G401 (cell line): ENCODE data around the gene CLCA2. TPM values are rescaled to one million over a fixed set of nuclear protein-coding genes. Genes with fewer than 3 reads are reported as not detected.

Source experiments
- DNase-seq: peaks from one replicate; pipeline ENCODE4 v3.0.0-alpha.2; 2015; ENCODE audit warnings: low spot score
- in situ Hi-C: cut with HindIII; loops from 2 replicates; pipeline ENCODE4 v1.10.0; 2016; ENCODE audit warnings: low sequenced_read_pairs, mixed read lengths
- total RNA-seq: library from RNA; depleted of rRNA; stranded (reverse); fragments of >200 nt; shearing (Covaris generic); gene quantifications from 2 replicates; pipeline ENCODE4 v1.2.3, GENCODE V29; 2014

The CLCA2 gene
- total RNA-seq, 1 experiment from 2014 or later = 0.81 TPM

- in situ Hi-C loops = no loop called here
- DNase-seq = no peak
Measured at GRCh38 chr1:86421601-86422280, 2.2 kb upstream of the CLCA2 start.

DNA sequence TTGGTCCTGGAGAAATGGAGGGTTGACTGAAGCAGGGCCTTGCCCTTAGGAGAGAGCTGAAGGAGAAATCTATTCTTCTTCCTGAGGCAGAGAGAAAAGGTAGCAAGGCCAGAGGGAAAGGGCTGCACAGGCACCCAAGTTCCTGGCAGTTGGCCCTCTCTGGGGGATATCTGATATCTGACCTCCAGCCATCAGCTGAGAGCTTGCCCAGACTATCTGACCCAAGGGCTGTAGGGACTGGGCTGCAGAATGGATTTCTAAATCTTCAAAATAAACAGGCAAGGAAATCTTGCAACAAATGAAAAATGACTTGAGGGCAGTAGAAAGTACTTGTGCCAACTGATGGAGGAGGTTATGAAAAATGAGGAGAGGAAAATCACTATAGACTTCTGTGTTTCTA lies 498 bp upstream of the CLCA2 start:
- in situ Hi-C loops = no loop called here
- DNase-seq = no peak

DNA sequence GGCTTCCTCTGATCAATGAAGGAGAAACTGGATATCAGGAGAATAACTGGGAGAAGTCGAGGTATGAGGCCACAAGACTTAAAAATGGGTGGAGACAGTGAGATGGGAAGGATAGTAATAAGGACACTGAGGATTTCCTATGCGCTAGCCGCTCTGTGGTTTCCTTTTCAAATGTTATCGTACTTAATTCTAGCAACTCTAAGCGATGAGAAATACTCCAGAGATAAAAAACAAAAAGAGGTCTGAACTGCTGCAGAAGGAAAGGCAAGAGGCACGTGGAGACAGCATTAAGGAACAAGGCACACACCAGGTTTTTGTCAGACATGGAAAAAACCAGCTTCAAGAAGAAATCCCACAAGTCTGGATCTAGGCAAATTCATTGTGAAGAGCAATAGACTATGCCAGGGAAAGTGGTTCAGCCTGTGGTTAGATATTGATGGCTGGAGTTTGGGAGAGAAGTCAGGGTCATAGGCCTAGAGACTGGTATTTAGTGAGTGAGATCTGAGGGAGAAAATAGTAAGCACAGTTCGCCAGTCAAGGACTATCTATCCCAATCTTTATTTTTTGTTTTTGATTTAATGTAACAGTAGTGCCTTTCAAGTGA lies 5.3 kb downstream of the CLCA2 start:
- in situ Hi-C loops = no loop called here
- no peak for DNase-seq

GRCh38 chr1:86429835-86430234 lies 5.9 kb downstream of the CLCA2 start:
- DNase-seq = no peak
- in situ Hi-C loops = no loop called here

GRCh38 chr1:86430376-86430775 lies 6.4 kb downstream of the CLCA2 start:
- in situ Hi-C loops = no loop called here
- no peak for DNase-seq

- in situ Hi-C loops = no loop called here
- no peak for DNase-seq
Measured at GRCh38 chr1:86434059-86434458, 10.1 kb downstream of the CLCA2 start.

GRCh38 chr1:86435327-86435726 lies 11.4 kb downstream of the CLCA2 start:
- in situ Hi-C loops = no loop called here

DNA sequence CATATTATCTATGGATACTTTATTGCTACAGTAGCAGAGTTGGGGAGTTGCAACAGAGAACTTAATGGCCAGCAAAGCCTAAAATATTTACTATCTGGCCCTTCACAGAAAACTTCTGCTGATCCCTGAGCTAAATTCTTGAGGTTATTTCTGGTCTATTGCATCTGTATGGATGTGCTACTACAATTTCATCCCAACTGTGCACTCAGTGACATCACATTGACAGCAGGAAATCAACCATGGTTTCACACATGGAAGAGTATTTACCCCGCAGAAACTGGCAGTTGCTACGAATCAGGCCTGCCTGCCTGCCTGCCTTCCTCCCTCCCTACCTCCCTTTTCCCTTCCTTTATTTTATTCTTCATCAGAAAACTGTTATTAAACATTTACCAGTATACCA lies 12.1 kb downstream of the CLCA2 start:
- DNase-seq = no peak
- in situ Hi-C loops = no loop called here

More at GRCh38 chr1:86435327-86435726, 11.4 kb downstream of the CLCA2 start:
- no peak for DNase-seq

- DNase-seq = no peak
- in situ Hi-C loops = no loop called here
Measured at GRCh38 chr1:86441581-86441980, 17.6 kb downstream of the CLCA2 start.

DNA sequence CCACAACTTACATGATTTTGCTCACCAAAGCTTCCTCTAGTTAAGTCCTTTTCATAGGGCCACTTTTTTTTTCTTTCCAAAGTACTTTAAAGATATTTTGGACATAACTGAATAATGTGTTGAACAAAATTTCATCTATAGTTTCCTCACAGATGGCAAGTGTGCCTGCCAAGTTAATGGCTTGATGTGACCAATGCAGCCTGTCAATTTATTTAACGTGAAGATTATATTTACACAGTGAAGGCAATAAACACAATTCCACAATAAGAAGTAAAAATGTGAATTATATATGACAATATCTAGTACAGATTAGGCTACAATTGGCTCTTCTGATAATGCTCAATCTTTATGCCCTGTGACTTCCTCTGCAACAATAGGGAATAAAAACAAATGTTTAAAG lies 18.0 kb downstream of the CLCA2 start:
- DNase-seq = no peak
- in situ Hi-C loops = no loop called here

DNA sequence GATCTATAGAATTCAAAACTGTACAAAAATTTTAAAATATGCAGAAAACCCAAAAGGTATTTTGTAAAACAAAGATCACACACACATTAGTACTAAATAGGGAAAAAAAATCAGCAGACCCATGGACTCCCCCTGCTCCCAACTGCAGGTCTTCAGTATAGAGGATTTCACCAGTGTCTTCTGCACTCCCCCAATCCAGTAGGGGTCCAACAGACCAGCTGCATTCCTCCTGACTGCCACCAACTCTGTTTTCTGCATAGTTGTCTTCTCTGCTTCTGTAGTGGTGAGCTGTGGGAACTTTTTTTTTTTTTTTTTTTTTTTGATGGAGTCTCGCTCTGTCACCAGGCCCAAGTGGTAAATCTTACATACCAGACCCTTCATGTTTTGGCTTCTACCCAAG lies 21.9 kb downstream of the CLCA2 start:
- in situ Hi-C loops = no loop called here
- no peak for DNase-seq

- no peak for DNase-seq
Measured at GRCh38 chr1:86447198-86447790, 23.3 kb downstream of the CLCA2 start.

GRCh38 chr1:86448670-86449069 lies 24.7 kb downstream of the CLCA2 start:
- DNase-seq = no peak
- in situ Hi-C loops = no loop called here

More at GRCh38 chr1:86447198-86447790, 23.3 kb downstream of the CLCA2 start:
- in situ Hi-C loops = no loop called here

DNA sequence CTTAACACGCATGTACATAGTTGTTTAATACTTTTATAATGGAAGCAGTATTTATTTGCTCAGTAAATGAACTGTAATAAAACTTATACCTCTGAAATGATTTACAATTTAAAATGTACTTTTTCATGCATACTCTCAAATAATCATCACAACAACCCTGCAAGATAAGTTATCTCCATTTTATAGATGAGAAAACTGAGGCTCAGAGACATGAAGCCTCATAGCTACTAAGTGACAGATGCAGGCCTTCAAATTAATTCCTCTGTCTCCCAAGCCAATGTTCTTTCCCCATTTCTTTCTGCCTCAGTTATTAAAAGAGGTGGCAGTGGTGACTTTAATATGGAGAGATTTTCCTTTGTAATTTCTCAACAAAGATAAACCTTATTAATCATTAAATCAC lies 25.1 kb downstream of the CLCA2 start:
- in situ Hi-C loops = no loop called here
- no peak for DNase-seq

GRCh38 chr1:86450847-86451246 lies 26.9 kb downstream of the CLCA2 start:
- no peak for DNase-seq
- in situ Hi-C loops = no loop called here

GRCh38 chr1:86453664-86454063 lies 29.7 kb downstream of the CLCA2 start:
- DNase-seq = no peak
- in situ Hi-C loops = no loop called here

- in situ Hi-C loops = no loop called here
- DNase-seq = no peak
Measured at GRCh38 chr1:86455073-86455472, 31.1 kb downstream of the CLCA2 start.

- DNase-seq = no peak
- in situ Hi-C loops = no loop called here
Measured at GRCh38 chr1:86460998-86461397, 37.0 kb downstream of the CLCA2 start.

DNA sequence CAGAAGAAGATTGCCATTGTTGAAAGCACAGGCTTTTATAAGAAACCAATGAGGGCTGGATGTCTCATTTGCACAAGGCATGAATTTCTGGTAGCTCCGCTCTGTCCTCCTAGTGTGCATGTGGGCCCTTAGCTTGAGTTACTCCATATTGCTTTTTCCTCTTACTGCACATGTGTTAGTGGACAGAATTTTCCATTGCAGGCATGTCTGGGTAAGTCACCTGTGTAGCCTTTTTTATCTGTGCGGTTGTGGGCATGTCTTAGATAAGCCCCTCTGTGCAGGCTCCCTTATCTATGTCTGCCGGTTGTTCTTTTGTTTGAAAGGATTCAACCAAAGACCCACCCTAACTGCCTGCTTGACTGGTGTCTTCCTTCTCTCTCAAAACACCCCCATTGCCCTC lies 37.5 kb downstream of the CLCA2 start:
- in situ Hi-C loops = no loop called here
- DNase-seq = no peak

GRCh38 chr1:86464819-86465218 lies 40.8 kb downstream of the CLCA2 start:
- no peak for DNase-seq
- in situ Hi-C loops = no loop called here
